GM12872 (cell line): ENCODE measurements around the gene NACAD.

Experiments used
- TF ChIP-seq, protein P1 (sequence below): IDR thresholded peaks from 3 replicates; pipeline ENCODE4 v1.5.1; 2011; ENCODE audit warnings: low read depth, mild to moderate bottlenecking, low read length, moderate library complexity; ENCODE audit not compliant: insufficient read depth

NACAD gene

GRCh38 chr7:45088821-45089340 lies at the start of gene NACAD:
Gene NACAD (minus strand): TSS chr7:45088969. CDS start chr7:45088894, 75 bp downstream.
- TF ChIP-seq, protein P1, sequence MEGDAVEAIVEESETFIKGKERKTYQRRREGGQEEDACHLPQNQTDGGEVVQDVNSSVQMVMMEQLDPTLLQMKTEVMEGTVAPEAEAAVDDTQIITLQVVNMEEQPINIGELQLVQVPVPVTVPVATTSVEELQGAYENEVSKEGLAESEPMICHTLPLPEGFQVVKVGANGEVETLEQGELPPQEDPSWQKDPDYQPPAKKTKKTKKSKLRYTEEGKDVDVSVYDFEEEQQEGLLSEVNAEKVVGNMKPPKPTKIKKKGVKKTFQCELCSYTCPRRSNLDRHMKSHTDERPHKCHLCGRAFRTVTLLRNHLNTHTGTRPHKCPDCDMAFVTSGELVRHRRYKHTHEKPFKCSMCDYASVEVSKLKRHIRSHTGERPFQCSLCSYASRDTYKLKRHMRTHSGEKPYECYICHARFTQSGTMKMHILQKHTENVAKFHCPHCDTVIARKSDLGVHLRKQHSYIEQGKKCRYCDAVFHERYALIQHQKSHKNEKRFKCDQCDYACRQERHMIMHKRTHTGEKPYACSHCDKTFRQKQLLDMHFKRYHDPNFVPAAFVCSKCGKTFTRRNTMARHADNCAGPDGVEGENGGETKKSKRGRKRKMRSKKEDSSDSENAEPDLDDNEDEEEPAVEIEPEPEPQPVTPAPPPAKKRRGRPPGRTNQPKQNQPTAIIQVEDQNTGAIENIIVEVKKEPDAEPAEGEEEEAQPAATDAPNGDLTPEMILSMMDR: no peak

GRCh38 chr7:45136106-45137060 lies 47.6 kb upstream of the NACAD start:
- TF ChIP-seq, protein P1: peak; percentile 90

DNA sequence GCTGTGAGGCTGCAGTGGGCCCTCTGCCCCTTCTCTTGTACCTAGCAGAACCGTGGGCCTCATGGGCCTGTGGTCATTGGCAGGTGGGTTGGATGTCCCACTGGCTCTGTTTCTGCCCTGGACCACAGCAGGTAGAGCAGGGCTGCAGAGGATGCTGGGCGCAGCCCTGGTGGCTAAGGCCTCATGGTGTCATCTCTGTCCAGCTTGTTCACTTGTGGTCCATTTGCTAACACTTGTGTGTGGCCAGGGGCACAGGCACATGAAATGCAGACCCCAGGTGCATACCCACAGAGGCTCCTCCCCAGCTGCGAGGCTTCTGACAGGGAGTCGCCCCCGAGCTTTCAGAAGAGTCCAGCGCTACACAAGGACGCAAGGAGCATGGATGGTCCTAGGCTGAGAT lies 45.1 kb upstream of the NACAD start:
- TF ChIP-seq, protein P1: no peak

DNA sequence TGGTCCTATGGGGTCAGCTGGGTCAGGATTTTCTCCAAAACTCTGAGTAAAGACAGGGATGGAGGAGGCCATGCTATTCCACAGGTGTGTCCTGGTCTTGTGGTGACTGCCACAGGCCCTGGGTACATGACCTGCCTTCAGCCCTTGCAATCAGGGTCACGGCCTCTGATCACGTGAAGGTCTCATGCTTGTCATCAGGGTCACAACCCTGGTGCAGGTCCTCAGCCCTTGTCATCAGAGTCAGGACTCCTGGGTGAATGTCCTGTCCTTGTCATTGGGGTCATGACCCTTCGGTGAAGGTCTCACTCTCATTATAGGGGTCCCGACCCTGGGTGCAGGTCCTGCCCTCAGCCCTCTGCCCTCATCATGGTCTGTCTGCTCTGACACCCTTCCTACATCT lies 44.6 kb upstream of the NACAD start:
- TF ChIP-seq, protein P1: no peak

GRCh38 chr7:45132708-45133320 lies 44.0 kb upstream of the NACAD start:
- TF ChIP-seq, protein P1: no peak

DNA sequence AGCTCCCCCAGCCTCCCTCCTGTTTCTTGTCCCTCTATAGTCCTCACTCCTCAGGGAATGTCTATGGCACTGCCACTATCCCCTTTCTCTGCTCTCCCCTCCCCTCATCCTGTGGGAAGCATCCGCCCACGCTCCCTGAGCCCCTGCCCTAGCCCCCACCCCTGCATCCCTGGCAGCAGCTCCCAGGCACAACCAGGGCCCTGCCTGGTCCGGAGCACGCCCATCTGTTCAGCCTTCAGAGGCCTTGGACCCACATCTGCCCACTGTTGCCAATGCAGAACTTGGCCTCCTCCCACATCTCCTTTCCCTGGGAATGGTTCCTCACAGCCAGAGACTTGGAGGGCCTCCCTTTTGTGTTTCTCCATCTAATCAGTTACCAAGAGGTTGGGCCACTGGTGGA lies 43.1 kb upstream of the NACAD start:
- TF ChIP-seq, protein P1: no peak

DNA sequence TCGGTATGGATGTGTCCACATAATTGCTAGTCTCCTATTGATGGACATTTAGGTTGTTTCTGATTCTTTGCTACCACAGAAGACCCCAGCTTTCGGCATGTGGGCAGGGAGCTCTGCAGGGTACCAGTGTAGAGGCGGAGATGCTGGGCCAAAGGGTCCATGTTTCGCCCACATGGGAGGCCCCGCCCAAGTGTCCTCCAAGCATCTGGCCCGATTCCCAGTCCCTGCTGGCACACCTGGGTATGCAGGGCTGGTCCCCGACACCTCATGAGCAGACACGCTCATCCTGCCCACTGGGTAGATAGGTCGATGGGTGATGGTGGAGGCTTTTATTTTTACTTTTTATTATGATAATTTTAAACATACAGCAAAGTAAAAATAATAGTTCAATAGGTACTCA lies 42.1 kb upstream of the NACAD start:
- TF ChIP-seq, protein P1: no peak
